NK-92 (cell line): ENCODE data around the gene MAGT1.
"Not testable (repeated sequence)": the region's sequence is repeated elsewhere in the genome, so short reads cannot be mapped to it uniquely, and the experiment has no call there.

Experiments
- DNase-seq: peaks from one replicate; lab custom pipeline; 2025; ENCODE audit not compliant: unreplicated experiment; lab: John Stamatoyannopoulos, UW

MAGT1 gene

DNA sequence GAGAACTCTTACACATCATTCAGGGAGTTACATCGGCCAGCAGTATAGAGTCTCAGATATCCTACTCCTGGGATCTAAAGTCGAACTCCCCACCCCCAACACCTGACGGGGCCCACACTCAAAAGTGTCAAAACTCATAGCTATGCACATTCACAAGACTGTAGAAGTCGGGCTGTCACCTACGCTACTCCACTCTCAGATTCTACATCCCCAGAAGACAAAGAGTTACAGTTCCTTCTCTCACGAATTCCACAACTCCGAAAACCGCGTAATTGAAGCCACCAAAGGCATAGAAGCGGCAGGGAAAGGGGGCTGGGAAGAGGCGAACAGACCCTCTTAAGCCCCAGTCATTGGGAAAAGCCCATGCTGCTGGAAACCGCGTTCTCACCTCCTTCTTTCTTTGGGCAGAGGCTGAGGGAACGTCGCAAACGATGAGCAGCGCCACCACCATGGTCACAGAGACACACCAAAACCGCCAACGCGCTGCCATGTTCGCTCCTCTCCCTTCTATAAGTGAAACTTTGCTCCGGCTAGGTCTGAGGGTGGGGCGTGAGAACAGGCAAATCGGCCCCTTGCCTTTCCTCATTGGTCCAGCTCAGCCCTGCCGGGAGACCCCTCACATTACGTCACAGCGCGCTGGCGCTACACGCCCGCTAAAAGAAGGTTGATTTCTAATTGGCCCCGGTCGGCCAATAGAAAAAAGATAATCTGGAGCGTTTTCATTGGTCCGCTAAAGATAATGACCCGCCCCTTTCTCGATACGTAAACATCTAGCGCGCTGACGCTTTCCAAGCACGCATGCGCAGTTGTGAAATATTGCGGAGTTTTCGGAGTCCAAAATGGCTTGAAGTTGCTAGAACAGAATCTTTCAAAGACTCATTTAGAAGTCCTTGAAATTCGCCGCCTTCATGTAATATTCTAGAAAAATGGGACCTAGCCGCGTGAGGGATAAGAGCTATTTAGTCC is at the start of gene MAGT1:
MAGT1 (minus strand) TSS at position 515 of the 966 bp plus-strand sequence; CDS start at position 490, 25 bp downstream.
- peak; percentile 41 for DNase-seq

DNA sequence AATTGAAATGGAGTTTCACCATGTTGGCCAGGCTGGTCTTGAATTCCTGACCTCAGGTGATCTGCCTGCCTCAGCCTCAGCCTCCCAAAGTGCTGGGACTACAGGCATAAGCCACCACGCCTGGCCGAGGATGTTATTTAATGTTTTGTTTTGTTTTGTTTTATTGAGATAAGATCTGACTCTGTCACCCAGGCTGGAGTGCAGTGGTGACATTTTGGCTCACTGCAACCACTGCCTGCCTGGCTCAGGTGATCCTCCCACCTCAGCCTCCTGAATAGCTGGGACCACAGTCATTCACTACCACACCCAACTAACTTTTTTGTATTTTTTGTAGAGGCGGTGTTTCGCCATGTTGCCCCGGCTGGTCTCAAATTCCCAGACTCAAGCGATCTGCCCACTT is 49.8 kb upstream of the MAGT1 start:
- DNase-seq = not testable (repeated sequence)

DNA sequence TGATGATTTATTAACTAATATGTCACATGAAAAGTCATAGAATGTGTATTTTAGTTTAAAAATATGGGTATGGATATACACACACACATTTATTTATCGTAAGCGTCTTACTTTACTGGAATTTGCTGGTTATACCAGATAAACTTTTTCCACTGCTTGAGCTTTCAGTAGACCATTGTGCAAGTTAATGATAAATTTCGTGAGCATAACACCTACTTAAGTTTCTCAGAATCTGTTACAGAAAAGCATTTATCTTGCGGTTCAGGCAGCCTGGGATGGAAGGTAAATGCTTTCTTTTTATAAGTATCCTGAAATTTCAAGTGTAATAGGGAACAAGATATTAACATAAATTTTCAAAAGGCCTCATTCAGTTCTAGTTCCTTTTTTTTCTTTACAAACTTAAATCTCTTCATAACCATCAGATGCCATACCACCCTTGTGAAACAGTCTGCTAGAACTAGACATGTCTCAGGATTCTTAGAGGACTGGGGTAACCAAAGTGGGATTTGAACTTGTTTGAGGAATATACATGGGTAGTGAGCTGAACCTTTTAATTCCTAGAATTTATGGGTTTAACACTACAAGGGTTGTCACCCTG is 42.9 kb upstream of the MAGT1 start:
- DNase-seq = no peak

DNA sequence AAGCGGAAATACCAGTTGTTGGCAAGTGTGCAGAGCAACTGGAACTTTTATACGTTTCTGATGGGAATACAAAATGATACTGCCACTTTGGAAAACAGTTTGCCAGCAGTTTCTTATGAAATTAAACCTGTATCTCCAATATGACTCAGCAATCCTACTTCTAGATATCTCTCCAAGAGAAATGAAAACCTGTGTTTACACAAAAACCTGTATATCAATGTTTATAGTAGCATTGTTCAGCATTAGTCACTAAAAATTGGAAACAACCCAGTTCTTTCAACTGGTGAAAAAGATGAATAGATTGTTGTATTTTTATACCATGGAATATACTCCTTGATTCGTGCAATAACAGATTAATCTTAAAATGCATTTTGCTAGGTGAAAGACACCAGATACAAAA is 42.1 kb upstream of the MAGT1 start:
- DNase-seq = no peak

DNA sequence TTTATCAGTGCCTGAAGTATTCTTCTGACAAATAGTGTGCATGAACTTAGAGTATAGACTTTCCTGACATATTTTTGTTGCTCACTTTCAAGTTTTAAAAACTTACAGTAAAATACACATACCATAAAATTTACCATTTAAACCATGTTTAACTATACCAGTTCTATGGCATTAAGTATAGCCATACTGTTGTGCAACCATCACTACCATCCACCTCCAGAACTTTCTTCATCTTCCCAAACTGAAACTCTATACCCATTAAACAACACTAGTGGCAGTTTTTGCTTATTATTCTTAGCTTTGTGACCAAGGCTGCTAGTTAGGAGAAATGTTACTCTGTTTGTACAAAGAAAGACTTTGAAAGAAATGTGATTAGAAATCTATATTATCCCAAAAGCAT is 41.1 kb upstream of the MAGT1 start:
- no peak for DNase-seq

DNA sequence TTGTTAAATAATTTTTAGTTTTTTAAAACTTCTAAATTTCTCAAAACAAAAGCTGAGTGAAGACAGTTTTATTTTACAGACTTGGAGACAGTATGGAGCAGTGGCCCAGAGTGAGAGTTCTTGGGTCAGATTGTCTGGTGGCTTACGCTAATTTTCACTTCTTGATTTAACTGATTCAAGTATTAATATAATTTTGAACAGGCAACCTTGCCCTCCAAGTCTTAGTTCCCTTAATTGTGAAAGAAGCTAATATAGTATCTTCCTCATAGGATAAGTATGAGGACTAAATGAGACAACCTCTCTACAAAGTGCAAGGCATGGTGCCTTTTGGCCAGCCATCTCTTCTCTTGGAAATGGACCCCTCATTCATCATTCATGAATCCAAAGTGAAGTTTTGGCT is 40.7 kb upstream of the MAGT1 start:
- DNase-seq = no peak

DNA sequence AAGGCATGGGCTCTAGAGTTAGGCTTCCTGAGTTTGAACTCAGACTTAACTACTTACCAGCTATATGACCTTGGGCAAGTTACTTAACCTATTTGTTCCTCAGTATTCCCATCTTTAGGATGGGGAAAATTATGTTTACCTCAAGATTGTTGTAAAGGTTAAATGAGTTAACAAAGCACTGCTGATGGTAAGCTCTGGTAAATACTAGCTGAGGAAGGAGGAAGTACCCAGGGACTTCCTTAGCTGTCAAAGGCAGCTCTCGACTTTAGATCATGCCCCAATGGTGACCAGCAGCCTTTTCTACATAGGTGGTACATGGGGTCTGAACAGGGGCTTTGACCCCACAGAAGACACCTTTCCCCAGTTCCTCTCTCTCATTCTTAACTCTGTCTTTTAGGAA is 35.3 kb upstream of the MAGT1 start:
- no peak for DNase-seq

DNA sequence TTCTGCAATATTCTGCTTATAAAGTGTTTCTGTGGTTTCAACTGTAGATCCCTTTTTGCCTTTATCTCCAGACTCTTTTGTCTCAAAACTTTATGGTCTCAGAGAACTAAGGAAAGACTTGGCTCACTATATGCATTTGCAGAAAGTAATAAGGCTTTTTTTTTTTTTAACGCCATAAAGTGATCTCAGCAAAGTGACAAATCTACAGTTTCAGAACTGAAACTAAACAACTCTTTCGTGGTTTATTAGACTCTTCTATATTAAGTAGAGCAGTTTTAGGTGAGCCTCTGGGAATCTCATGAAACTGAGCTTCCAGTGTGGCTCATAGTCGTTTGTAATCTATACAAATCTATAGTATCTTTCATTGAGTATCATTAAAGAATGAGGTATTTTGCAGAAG is 30.5 kb upstream of the MAGT1 start:
- DNase-seq = no peak

DNA sequence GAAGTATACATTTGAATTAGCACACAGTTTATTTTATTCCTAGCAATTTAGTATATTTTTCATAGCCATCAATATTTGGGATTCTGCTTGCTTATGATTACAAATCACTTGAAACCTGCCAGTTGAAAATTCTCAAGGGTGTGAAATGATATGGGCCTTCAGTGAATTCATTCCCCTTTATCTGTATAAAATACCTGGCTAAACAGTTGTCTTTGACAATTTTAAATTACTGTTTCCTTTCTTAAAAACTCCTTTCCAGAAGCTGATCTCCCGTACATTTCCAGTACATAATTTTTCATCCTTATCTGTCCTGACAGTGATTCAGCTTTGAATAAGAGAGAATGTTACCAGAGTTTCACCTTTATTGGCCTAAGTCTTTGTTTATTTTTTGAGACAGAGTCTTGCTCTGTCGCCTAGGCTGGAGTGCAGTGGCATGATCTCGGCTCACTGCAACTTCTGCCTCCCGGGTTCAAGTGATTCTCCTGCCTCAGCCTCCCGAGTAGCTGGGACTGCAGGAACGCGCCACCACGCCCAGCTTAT is 29.2 kb upstream of the MAGT1 start:
- no peak for DNase-seq

DNA sequence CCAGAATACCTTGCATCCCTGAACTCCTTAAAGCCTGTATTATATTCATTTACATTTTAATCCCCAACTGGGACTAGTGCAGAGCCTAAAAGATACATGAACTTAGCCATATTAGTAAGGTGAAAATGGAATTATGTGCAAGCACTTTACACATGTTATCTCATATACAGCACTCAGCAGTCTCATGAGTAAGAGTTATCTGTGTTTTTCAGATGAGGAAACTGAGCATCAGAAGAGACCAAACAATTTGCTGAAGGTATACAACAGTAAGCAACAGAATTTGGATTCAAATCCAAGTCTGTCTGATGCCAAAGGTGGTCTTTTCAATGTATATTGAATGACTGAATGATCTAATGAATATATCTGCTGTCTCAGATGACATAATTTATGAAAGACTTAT is 27.6 kb upstream of the MAGT1 start:
- no peak for DNase-seq

DNA sequence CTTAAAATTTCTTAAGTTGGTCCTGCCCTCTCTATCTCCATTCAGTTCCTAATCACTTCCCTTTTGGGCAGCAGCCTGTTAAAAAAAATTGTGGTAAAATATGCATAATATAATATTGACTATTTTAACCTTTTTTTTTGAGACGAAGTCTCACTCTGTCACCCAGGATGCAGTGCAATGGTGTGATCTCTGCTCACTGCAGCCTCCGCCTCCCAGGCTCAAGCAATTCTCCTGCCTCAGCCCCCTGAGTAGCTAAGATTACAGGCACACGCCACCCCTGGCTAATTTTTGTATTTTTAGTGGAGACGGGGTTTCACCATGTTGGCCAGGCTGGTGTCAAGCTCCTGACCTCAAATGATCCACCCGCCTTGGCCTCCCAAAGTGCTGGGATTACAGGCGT is 24.1 kb upstream of the MAGT1 start:
- DNase-seq = not testable (repeated sequence)

DNA sequence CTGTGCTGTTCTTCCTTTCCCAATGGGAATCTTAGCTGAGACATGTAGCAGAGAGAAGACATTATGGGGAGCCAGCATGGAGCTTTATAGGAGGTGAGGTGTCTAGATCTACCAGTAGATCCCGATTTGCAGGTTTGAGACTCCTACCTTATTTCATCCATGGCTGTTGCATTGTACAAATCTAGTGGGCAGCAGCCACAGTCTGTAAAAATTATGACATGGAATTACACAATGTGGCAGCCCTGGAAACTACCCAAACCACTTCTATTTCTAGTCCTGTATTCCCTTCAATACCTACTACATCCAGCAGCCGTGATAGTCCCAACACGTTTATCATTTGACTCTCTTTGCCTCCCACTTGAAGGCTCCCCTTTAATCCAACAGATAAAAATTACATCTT is 23.3 kb upstream of the MAGT1 start:
- DNase-seq = no peak

DNA sequence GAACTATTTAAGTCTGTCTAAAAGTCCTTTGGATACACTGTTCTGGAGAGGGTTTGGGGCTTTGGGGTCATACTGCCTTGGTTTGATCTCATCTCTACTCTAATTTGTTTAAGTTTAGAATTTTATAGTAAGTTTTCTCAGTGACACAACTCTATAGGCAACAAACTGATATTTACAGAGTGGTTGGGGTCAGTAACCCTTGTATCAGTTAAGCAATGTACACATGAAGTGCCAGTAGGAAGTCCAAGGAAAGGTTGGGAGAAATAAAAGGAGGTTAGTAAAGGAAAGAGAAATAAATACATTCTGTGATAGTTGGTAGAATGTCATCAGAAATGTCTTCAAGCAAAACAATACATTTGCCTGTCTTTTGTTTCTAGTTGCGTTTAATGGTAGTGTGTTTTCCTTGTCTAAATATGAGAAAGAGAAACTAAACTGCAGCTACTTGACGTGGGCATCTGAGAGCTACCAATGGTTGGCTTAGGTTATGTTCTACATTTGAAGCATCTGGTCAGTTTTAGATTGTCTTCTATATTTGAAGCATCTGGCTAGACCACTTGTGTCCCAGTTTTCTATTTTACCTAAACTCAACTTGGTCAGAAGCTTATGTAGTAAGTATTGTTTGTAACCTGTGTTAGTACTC is 22.2 kb upstream of the MAGT1 start:
- no peak for DNase-seq

DNA sequence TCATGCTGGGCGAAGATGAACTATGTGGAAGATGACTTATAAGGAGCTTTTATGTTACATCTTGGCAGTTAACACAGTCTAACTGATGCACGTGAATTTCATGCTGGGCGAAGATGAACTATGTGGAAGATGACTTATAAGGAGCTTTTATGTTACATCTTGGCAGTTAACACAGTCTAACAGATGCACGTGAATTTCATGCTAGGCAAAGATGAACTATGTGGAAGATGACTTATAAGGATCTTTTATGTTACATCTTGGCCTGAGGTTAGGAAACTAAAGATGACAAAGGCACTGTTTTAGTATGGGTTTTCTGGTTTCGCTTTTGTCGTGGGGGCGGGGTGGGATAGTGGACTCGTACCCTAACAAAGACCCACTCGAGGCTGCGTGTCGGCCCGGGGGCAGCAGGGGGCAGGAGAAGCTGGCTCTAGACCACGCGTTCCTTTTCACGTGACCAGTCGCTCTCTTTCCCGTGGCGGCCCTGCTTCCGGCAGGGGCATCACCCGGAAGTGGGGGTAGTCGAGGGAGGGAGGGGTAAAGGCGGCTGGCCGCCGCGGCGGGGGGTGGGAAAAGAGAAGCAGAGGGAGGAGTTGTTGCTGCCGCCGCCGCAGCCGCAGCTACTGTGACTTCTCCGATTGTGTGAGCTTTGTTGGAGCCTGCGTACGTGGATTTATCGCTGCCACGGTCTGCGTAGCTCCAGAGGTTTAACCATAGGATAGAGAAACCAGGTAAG is 15.0 kb upstream of the MAGT1 start, which contains the start of gene ATP7A:
ATP7A (plus strand) TSS at position 586 of the 733 bp plus-strand sequence. CDS start 60,949 bp downstream, outside the sequence.
- DNase-seq = peak; percentile 47

DNA sequence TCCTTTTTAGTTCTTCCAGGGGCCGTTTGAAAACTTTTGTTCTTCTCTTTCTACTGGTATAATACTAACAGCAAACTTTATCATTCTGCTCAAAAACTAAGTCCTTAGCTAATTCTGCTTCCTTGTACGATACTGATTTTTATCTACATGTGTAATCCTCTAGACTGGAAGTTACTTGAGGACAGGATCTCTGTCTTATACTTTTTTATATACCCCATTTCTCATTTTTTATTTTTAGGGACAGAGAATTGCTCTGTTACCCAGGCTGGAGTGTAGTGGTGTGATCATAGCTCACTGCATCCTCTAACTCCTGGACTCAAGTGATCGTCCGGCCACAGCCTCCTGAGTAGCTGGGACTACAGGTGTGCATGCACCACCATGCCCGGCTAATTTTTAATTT is 6.3 kb upstream of the MAGT1 start:
- no peak for DNase-seq

DNA sequence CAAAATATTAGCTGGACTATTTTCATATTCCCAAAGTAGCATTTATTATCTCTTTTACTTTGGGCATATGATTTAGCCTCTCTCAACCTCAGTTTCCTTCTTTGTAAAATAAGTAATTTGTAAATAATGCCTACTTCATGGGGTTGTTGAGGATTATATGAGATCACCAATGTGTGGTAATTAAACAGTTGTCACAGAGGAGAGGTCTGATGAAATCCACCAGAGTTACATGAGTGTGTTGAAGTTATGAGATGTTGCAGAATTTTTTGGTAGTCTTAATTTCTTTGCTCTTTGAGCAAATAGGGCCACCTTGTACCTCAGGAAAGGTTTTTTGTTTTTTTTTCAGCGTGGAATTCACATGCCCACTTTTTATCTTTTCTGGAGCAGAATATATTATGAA is 5.5 kb upstream of the MAGT1 start:
- DNase-seq = no peak

DNA sequence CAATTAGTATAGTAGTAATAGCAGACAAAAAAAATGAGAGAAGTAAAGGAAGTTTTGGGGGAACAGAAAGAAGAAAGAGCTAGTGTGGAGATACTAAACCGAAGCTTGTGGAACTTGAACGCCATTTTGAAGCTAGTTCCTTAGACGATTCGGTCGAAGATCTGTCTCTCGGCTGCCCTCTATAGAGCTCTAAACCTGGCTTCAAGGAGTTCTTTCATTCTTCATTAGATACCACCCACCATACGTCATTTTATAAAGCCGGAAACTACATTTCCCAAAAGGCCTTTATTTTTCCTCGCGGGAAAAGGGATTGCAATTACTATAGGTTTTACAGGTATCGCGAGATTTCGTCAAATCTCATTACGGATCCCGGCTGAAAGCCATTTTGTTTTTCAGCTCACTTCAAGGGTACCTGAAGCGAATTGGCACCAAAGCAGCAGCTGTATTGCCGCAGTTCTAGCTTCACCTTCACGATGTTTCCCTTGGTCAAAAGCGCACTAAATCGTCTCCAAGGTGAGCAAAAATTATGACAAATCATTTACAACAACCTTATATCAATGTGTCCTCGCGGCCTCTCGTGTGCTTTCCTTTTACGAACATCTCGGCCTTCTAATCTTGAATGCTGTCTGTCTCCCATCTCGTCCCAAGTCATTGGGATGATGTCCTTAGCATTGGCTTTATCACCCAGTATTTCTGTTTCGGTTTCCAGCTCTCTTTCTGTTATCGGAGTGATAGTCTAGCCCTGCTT is 4.0 kb upstream of the MAGT1 start, which contains the start of gene COX7B:
COX7B (plus strand) TSS at position 388 of the 748 bp plus-strand sequence; CDS start at position 474, 86 bp downstream.
- DNase-seq = no peak

DNA sequence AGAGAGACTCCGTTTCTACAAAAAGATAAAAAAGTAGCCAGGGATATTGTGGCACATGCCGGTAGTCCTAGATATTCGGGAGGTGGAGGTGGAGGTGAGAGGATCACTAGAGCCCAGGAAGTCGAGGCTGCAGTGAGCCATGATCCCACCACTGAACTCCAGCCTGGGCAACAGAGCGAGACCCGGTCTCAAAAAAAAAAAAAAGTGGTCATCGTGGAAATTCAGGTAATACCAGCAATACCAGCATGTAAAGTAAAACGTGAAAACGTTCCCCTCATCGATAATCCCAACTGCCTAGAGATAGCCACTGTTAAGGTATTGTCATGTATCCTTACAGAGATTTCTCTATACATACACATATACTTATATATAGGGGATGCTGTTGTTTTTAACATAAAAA is 1.5 kb downstream of the MAGT1 start:
- no peak for DNase-seq

DNA sequence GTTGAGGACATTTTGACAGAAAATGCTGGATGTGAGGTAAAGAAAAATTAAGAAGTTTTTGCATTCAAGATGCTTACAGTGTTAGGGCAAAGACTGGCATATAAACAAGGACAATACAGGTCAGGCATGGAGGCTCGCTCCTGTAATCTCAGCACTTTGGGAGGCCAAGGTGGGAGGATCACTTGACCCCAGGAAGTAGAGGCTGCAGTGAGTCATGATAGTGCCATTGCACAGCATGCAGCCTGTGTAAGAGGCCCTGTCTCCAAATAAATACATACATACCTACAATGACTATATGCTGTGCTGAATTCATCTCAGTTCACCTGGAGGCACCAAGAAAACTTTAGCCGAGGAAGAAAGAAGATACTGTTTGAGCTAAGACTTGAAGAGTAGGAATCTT is 2.3 kb downstream of the MAGT1 start:
- DNase-seq = no peak

DNA sequence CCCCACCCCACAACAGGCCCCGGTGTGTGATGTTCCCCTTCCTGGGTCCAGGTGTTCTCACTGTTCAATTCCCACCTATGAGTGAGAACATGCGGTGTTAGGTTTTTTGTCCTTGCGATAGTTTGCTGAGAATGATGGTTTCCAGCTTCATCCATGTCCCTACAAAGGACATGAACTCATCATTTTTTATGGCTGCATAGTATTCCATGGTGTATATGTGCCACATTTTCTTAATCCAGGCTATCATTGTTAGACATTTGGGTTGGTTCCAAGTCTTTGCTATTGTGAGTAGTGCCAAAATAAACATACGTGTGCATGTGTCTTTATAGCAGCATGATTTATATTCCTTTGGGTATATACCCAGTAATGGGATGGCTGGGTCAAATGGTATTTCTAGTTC is 13.8 kb downstream of the MAGT1 start:
- not testable (repeated sequence) for DNase-seq
